Right lung (tissue), 10 donors: ENCODE measurements around the gene RELN. TPM values are rescaled to one million over a fixed set of nuclear protein-coding genes. Genes with fewer than 3 reads are reported as not detected.
A peak's percentile ranks its signal among the peaks of the same experiment; 100 is the strongest.
"Not testable (repeated sequence)": the region's sequence is repeated elsewhere in the genome, so short reads cannot be mapped to it uniquely, and the experiment has no call there.

Source experiments
- DNase-seq, 2 donors: peaks; one replicate each; pipeline ENCODE4 v3.0.0-alpha.2; 2013
- long read RNA-seq, 8 donors: transcript quantifications; one replicate each; lab custom pipeline, GENCODE V29; 2026
- polyA plus RNA-seq, 5 donors: library from polyadenylated mRNA; unstranded; fragments of 120-200 nt; gene quantifications; one replicate each; pipeline versions ENCODE4 v1.2.1 to v1.2.3, GENCODE V29; 2013; ENCODE audit warnings: inconsistent platforms in 1 of 5, low replicate concordance in 1 of 5; ENCODE audit not compliant: insufficient read length in 5 of 5, insufficient read depth in 1 of 5

RELN gene
- 10 to 100 TPM in 4 of 5 donors, 1 to 10 TPM in 1; 8.7 to 24.7 (median 17.2) TPM for polyA plus RNA-seq
- long read RNA-seq, donor 1 = 0 reads
- long read RNA-seq, donor 2 = 0 reads
- long read RNA-seq, donor 3 = 0 reads
- long read RNA-seq, donor 4 = 0 reads
- long read RNA-seq, donor 5 = 0 reads
- long read RNA-seq, donor 6 = 0 reads
- long read RNA-seq, donor 7 = 0 reads
- long read RNA-seq, donor 8 = 0 reads

GRCh38 chr7:103989200-103989784 lies at the start of gene RELN:
Gene RELN, minus strand, starts transcription at chr7:103989658. Its CDS starts 302 bp downstream, at chr7:103989356.
- DNase-seq = peak; percentile 26 to 42

- no peak for DNase-seq
Measured at GRCh38 chr7:104038136-104038535, 48.7 kb upstream of the RELN start.

GRCh38 chr7:104036889-104037288 lies 47.4 kb upstream of the RELN start:
- not testable (repeated sequence) for DNase-seq

- no peak for DNase-seq
Measured at GRCh38 chr7:104035351-104035750, 45.9 kb upstream of the RELN start.

- no peak for DNase-seq
Measured at GRCh38 chr7:104034679-104035078, 45.2 kb upstream of the RELN start.

GRCh38 chr7:104033837-104034236 lies 44.4 kb upstream of the RELN start:
- DNase-seq = no peak

GRCh38 chr7:104032486-104032885 lies 43.0 kb upstream of the RELN start:
- DNase-seq = no peak

DNA sequence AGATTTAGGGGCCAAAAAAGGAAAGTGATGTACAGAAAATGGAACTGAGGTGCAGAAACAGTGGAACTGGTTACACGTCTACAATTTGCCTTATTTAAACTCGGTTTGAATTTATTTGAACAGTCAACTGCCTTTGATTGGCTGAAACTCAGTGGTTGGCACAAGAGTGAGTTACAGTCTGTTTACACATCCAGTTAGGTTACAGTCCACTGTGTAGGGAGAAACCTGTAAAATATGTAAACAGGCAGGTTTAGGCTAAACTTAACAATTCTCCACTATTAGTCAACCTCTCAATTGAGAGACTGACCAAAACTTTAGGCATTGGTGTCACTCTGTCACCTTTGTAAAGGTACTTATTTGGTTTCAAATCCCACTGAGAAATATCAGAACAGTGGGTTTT lies 40.3 kb upstream of the RELN start:
- DNase-seq = no peak

GRCh38 chr7:104024632-104025031 lies 35.2 kb upstream of the RELN start:
- no peak for DNase-seq

- no peak for DNase-seq
Measured at GRCh38 chr7:104023100-104023499, 33.6 kb upstream of the RELN start.

- DNase-seq = no peak
Measured at GRCh38 chr7:104018425-104018824, 29.0 kb upstream of the RELN start.

DNA sequence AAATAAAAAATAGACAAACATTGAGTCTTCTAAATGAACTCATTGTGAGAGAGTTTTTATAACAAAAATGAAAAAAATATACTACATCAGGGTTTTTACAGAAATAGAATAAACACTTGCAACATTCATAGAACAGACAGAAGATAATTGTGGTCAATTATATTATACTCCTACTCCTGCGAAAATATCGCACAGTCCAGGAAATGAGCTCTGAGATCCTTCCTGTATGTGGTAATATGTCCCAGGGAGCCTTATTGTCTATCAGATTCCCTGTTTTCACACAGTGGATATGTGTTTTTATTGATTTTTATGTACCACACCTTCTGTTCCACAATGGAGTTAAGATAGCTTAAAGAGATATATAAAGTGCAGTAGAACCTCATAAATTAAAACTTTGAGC lies 27.5 kb upstream of the RELN start:
- DNase-seq = no peak

- DNase-seq = no peak
Measured at GRCh38 chr7:104012835-104013234, 23.4 kb upstream of the RELN start.

DNA sequence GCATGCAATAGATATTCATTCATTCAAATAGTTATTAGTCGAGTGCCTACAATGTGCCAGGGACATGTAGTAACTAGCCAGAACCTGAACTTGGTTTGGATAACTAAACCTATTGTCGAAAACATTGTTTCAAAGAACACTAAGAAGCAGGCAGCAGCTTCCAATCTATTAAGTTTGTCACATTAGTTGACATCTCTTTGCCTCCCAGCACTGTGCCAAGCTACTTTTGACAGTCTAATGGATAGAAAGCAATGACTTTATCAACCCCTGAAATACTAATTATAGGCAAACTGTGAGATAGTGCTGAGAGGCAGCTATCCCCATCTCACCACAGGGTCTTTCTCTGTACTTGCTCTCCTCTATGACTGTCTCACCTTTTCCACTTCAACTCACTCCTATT lies 22.4 kb upstream of the RELN start:
- DNase-seq = no peak

DNA sequence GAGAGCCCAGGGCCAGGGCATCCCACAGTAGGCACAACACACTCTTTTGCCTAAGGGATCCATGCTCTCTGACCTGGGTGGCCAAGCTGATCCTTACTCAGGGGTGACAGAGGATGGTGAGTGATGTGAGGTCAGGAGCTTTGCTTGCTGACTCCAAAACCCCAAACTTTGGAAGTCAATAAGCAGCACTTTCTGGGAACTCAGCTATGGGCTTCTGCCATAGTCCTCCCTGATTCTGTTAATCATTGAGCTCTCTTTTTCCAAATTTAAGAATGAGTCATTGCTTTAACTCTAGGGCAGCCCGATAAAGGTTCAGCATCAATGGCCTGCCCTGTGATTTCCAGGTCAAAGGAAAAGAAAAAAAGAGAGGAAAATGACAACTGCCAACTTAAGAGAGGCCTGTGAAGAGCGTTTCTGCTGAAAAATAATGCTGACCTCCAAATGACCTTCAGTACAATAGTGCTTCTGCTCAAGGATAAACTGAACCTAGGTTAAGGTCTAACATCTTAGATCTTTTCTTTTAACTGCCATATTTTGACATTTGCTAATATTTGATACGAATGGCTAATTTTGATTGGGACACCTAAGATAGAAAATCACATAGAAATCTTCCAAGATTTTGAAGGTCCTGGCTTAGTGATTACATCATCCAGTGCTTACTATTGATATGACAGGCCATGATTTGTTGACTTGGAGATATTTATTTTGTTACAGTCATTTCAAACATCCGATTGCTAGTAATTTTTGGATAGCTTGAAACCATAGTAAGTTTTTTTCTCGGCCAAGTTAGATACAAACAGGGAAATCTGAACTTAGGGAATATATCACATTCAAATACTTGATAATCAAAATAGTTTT lies 20.8 kb upstream of the RELN start:
- DNase-seq = no peak

DNA sequence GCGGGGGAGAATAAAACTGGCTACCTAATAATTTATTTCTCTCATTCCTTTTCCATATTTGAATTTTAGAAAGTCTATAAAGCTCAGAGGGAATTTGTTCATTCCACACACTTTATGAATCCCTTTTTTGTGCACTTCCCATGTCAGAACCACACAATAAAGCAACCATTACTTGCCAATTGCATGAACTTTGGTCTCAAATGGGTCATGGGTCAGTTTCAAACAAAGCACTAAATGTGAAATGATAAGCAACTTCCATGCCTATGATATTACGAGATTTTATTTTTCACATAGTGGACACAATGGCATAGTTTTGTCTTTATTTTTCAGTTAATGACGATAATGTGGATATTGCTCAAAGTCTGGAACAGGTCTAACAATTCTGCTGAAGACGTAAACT lies 18.6 kb upstream of the RELN start:
- no peak for DNase-seq

DNA sequence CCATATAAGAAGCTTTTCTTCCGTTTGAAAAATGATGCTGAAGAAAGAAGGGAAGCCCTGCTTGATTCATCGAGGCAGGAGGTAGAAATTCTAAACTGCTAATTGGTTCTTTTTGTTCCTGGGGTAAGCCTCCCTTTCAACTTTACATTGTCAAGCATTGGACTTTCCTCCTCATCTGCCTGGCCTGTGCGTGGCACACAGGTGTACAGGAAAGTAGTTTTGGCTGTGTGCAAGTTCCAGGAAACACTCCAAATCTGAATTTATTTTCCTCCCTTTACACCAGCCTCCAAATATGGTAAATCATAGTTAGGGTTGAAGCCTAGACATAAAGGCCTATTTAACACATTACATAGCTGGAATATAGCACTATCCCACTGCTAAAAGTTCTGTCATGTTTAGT lies 18.2 kb upstream of the RELN start:
- DNase-seq = no peak

- no peak for DNase-seq
Measured at GRCh38 chr7:104005197-104005596, 15.7 kb upstream of the RELN start.

DNA sequence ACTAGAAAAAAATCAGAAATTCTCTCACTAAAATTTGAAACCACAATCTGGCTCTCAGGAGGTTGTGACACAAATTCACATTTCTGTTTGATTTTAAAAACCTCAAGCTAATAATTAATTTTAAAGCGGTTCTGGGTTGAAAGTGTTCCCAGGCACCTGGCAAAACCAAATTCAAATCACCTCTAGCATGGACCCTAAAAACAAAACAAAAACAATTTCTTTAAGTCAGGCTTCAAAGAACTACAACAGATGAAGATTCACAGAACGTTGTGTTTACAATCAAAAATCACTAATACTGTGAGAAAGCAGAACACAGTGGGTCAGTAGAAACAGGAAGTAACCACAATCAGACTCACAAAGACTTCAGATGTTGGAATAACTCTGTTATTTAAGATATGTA lies 7.2 kb upstream of the RELN start:
- DNase-seq = no peak

DNA sequence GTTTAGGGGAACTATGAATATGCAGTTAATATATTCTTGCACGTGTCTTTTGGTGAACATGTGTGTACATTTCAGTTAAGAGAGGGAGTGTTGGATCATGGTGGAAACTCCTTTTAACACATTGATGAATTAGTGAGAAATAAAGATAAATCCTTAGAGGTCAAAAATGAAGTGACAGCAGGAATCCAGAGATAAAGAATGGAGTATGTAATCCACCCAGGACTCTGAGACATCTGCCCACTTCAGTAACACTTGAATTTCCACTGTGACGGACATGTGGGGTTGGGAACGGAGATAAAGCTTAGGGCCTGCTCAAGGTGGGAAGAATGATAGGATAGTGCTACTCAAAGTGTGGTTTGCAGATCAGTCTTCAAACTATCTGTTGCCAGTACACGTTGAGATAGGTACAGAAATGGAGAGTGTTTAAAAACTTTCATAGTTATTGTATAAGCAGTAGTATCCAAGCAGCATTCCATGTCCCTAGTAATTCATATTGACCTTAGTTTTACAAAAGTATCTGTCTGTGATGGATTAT lies 6.6 kb upstream of the RELN start:
- no peak for DNase-seq

- no peak for DNase-seq
Measured at GRCh38 chr7:103995554-103995953, 6.1 kb upstream of the RELN start.

- no peak for DNase-seq
Measured at GRCh38 chr7:103993551-103993950, 4.1 kb upstream of the RELN start.

GRCh38 chr7:103991406-103991805 lies 1.9 kb upstream of the RELN start:
- DNase-seq = no peak
